K562 (cell line): ENCODE data around the gene RPS6KA2. TPM values are rescaled to one million over a fixed set of nuclear protein-coding genes. Genes with fewer than 3 reads are reported as not detected.

Experiments used
- ATAC-seq: fragments of 200-7000 bp; cut with Tn5 transposase; 3 replicates; pipeline ENCODE4 v1.9.1; 2020; ENCODE audit warnings: moderate library complexity
- BruUV-seq: library from RNA; stranded (reverse); fragments of 400-500 nt; replicated peaks from 2 replicates; lab custom pipeline; 2021; lab: Mats Ljungman, UMichigan
- CTCF ChIA-PET: fragments of 300-600 bp; formaldehyde crosslinking; extraction: SDS; loops from one replicate; lab custom pipeline; 2021; ENCODE audit warnings: low intra/inter-chr PET ratio; lab: Yijun Ruan, JAX
- POLR2A ChIA-PET: fragments of 300-600, 350-650 bp; sonication (Branson Sonifier 250); formaldehyde crosslinking; extraction: SDS; loops from one replicate; lab custom pipeline; 2021; ENCODE audit warnings: antibody characterized with exemption, inconsistent platforms; lab: Yijun Ruan, JAX
- DNase-seq, 4 experiments: peaks; one replicate each; pipeline versions ENCODE4 v3.0.0 to v3.0.0-alpha.2; 2011 to 2018; ENCODE audit warnings: low spot score in 3 of 4, mixed read lengths in 3 of 4; ENCODE audit errors: extremely low read depth in 1 of 4
- FAIRE-seq: peaks from 2 replicates; lab custom pipeline; 2011; peaks lifted over from hg19 to GRCh38; lab: Jason Lieb, UNC
- H2AFZ ChIP-seq: 2 replicates; pipeline ENCODE4 v1.6.0; 2011; ENCODE audit warnings: low read depth, low read length, control low read depth, inconsistent platforms
- H3K27ac ChIP-seq: fragments of 200-600 bp; 3 replicates; pipeline ENCODE4 v1.8.0; 2011; ENCODE audit warnings: low read depth, mild to moderate bottlenecking, control low read depth, inconsistent platforms, low read length, moderate library complexity, mixed read lengths; ENCODE audit errors: extremely low read depth
- H3K27me3 ChIP-seq, 2 experiments: fragments of 300-600 bp in 1 of 2; 2 replicates in 1 of 2; 3 replicates in 1 of 2; pipeline versions ENCODE4 v1.6.0 to v1.8.0; 2011; ENCODE audit warnings: inconsistent platforms in 2 of 2, low read length in 2 of 2, mild to moderate bottlenecking in 1 of 2, mixed read lengths in 1 of 2, moderate library complexity in 1 of 2; ENCODE audit not compliant: control insufficient read depth in 2 of 2, insufficient read depth in 2 of 2
- H3K36me3 ChIP-seq: fragments of 300-600 bp; 3 replicates; pipeline ENCODE4 v1.8.0; 2011; ENCODE audit warnings: mild to moderate bottlenecking, low read length, inconsistent platforms; ENCODE audit not compliant: control insufficient read depth, insufficient read depth
- H3K4me1 ChIP-seq, 2 experiments: fragments of 200-600 bp in 1 of 2; replicated peaks in 1 of 2; 2 replicates in 1 of 2; 3 replicates in 1 of 2; pipeline versions ENCODE4 v1.5.1 to v1.8.0; 2011; ENCODE audit warnings: inconsistent platforms in 2 of 2, low read length in 2 of 2, mild to moderate bottlenecking in 1 of 2, mixed read lengths in 1 of 2, moderate library complexity in 1 of 2; ENCODE audit not compliant: control insufficient read depth in 2 of 2, insufficient read depth in 2 of 2
- H3K4me2 ChIP-seq: 2 replicates; pipeline ENCODE4 v1.6.1; 2011; ENCODE audit warnings: low read length, control low read depth, inconsistent platforms, mixed read lengths; ENCODE audit not compliant: insufficient read depth
- H3K4me3 ChIP-seq: fragments of 200-600 bp; sonication (generic), shearing (Covaris generic); 2 replicates; pipeline ENCODE4 v1.5.1; 2016; ENCODE audit warnings: control low read depth, inconsistent platforms
- H3K79me2 ChIP-seq: fragments of 200-600 bp; 3 replicates; pipeline ENCODE4 v1.8.0; 2011; ENCODE audit warnings: low read length, inconsistent platforms; ENCODE audit not compliant: control insufficient read depth, insufficient read depth
- H3K9ac ChIP-seq, 2 experiments: 2 replicates each; pipeline versions ENCODE4 v1.6.0 to v1.6.1; 2011; ENCODE audit warnings: low read depth in 2 of 2, low read length in 2 of 2, control low read depth in 1 of 2, inconsistent platforms in 1 of 2, mild to moderate bottlenecking in 1 of 2, mixed read lengths in 1 of 2; ENCODE audit not compliant: insufficient read depth in 1 of 2
- H3K9me1 ChIP-seq: one replicate; pipeline ENCODE4 v1.6.0; 2011; ENCODE audit warnings: inconsistent platforms, mild to moderate bottlenecking, low read length, moderate library complexity; ENCODE audit not compliant: control insufficient read depth, insufficient read depth
- H3K9me3 ChIP-seq: replicated peaks from 2 replicates; pipeline ENCODE4 v1.5.1; 2011; ENCODE audit warnings: low read depth, low read length, inconsistent platforms; ENCODE audit not compliant: control insufficient read depth, insufficient read depth
- H4K20me1 ChIP-seq: replicated peaks from 2 replicates; pipeline ENCODE4 v1.6.1; 2011; ENCODE audit warnings: low read length, inconsistent platforms, mixed read lengths; ENCODE audit not compliant: control insufficient read depth, insufficient read depth
- ELK1 ChIP-seq: sonication (generic); formaldehyde crosslinking; IDR thresholded peaks from 2 replicates; pipeline ENCODE4 v1.8.1; 2022; ENCODE audit warnings: missing genetic modification reagents
- HINFP ChIP-seq: fragments of 450-650 bp; conservative IDR thresholded peaks from 2 replicates; pipeline ENCODE4 v1.6.1; 2016; ENCODE audit warnings: missing genetic modification characterization, low read depth, mild to moderate bottlenecking, control low read depth, missing compliant biosample characterization
- HIVEP1 ChIP-seq: fragments of 250-450 bp; sonication (Bioruptor Pico); IDR thresholded peaks from 2 replicates; pipeline ENCODE4 v1.4.0; 2020; ENCODE audit warnings: mild to moderate bottlenecking
- MIER1 ChIP-seq: fragments of 450-650 bp; IDR thresholded peaks from 2 replicates; pipeline ENCODE4 v1.6.1; 2016; ENCODE audit warnings: antibody characterized with exemption, mild to moderate bottlenecking, low read depth
- MXI1 ChIP-seq: IDR thresholded peaks from 2 replicates; pipeline ENCODE4 v1.6.1; 2011; ENCODE audit warnings: low read depth, mild to moderate bottlenecking, improper control_type of control experiment, low read length
- THRAP3 ChIP-seq: fragments of 450-650 bp; IDR thresholded peaks from 2 replicates; pipeline ENCODE4 v1.6.1; 2016; ENCODE audit warnings: mild to moderate bottlenecking, inconsistent platforms, borderline replicate concordance
- VEZF1 ChIP-seq: fragments of 200-800 bp; sonication (Bioruptor generic); IDR thresholded peaks from 2 replicates; pipeline ENCODE4 v1.6.1; 2017; ENCODE audit warnings: missing genetic modification characterization, missing compliant biosample characterization
- ZC3H8 ChIP-seq: fragments of 450-650 bp; IDR thresholded peaks from 2 replicates; pipeline ENCODE4 v1.6.1; 2017
- ZNF511 ChIP-seq: sonication (generic); formaldehyde crosslinking; IDR thresholded peaks from 2 replicates; pipeline ENCODE4 v1.8.0; 2022; ENCODE audit warnings: mild to moderate bottlenecking, missing genetic modification reagents
- ZNF830 ChIP-seq: fragments of 250-450 bp; sonication (Bioruptor Pico); IDR thresholded peaks from 2 replicates; pipeline ENCODE4 v1.5.0; 2021; ENCODE audit warnings: mild to moderate bottlenecking
- WGBS: fragments of 100-300 bp; shearing (Covaris generic); methylation state at CpG from one replicate; pipeline ENCODE4 v1.1.6; 2016; ENCODE audit warnings: low coverage, mixed read lengths; ENCODE audit not compliant: insufficient coverage; ENCODE audit errors: missing lambda C conversion rate; 5-methylcytosine and 5-hydroxymethylcytosine counted together
- in situ Hi-C: fragments of 300-500 bp; cut with MboI; formaldehyde crosslinking; loops from 4 replicates; pipeline ENCODE4 v1.15.0; 2018; ENCODE audit warnings: inconsistent platforms, mixed read lengths
- intact Hi-C: fragments of 100-400 bp; cut with micrococcal nuclease; formaldehyde crosslinking; loops from 2 replicates; pipeline ENCODE4 v1.14.2; 2022
- polyA plus RNA-seq, 8 experiments: library from polyadenylated mRNA; depleted of rRNA in 4 of 8; stranded (reverse) in 5 of 8; unstranded in 3 of 8; fragments of >200 nt; fragmentation: Nextera tagmentation in 2 of 8; fragmentation: Illumina TruSeq in 1 of 8; extraction: Ambion mirVana in 2 of 8; extraction: Trizol in 1 of 8; gene quantifications; 2 replicates each; pipeline versions ENCODE4 v1.2.1 to v1.2.3, GENCODE V29; 2011 to 2014; ENCODE audit warnings: inconsistent platforms in 1 of 8, missing spikeins in 1 of 8
- total RNA-seq, 7 experiments: library from RNA; depleted of rRNA in 6 of 7; stranded (reverse); fragments of >200 nt in 6 of 7; fragmentation: Illumina TruSeq in 2 of 7; extraction: Trizol in 2 of 7; gene quantifications; 2 replicates each; pipeline versions ENCODE4 v1.2.1 to v1.2.3, GENCODE V29; 2011 to 2021; ENCODE audit warnings: low replicate concordance in 1 of 7

Gene RPS6KA2
- total and polyA plus RNA-seq, 9 of the 15 experiments (the other 6 are each of a cell fraction or from before 2014, with no cell fraction given): 0.29 to 1.00 (median 0.53) TPM

GRCh38 chr6:166555086-166555485, 72.0 kb downstream of the RPS6KA2 start:
- CTCF ChIA-PET: no interaction called here
- Histone ChIP-seq H3K4me2 (no peak overlapping the region), H3K4me1 (peaks cover 0 to 3% of the 10 kb centered on the region in 2 experiments; a peak in 1 of 5 replicates), H3K9ac (no peak overlapping the region), H3K27me3 (peaks cover 37 to 67% of the 10 kb centered on the region in 2 experiments), H3K9me1 (no peaks in the 10 kb centered on the region), H4K20me1 (no peaks in the 10 kb centered on the region), H3K36me3 (no peaks in the 10 kb centered on the region), H3K4me3 (no peak overlapping the region)
- POLR2A ChIA-PET: interaction anchor here (0.6 to 1.4 kb wide), 2 partner anchors 12 to 13 kb away, joined by 3 read pairs; no protein-coding TSS in a partner anchor
- ATAC-seq (no peak), FAIRE-seq (no peak)
- in situ Hi-C loops (no loop called here), intact Hi-C loops (no loop called here)
- WGBS: 3% methylated on average over 6 of the region's 6 CpGs
- TF ChIP-seq HINFP: no peak
- TF ChIP-seq ZNF511 (CRISPR knock-in tag): no peak
- TF ChIP-seq MXI1: no peak
- no peak for TF ChIP-seq HIVEP1
- no peak for TF ChIP-seq ELK1
- TF ChIP-seq MIER1: no peak
- no peak for TF ChIP-seq ZNF830
- TF ChIP-seq THRAP3: no peak
- no peak for TF ChIP-seq VEZF1 (CRISPR knock-in tag)
- no peak for TF ChIP-seq ZC3H8
- TF ChIP-seq, all 486 proteins: peak for 0
- no peaks in the 10 kb centered on the region for H3K9me3 ChIP-seq
- H2AFZ ChIP-seq: no peak overlapping the region
- DNase-seq: no peak
- H3K27ac ChIP-seq: no peak overlapping the region
- BruUV-seq: no TSS peak
- no peaks in the 10 kb centered on the region for H3K79me2 ChIP-seq
